H1 (cell line): ENCODE data around the gene HTRA2.

Source experiments
- ASH2L ChIP-seq: fragments of 200-600, 300-600 bp; sonication (generic); IDR thresholded peaks from one replicate; pipeline ENCODE4 v1.7.1; 2017; ENCODE audit warnings: low read length
- ATF2 ChIP-seq: IDR thresholded peaks from 2 replicates; pipeline ENCODE4 v1.6.1; 2012; ENCODE audit warnings: low read length, inconsistent platforms
- CHD1 ChIP-seq: IDR thresholded peaks from 2 replicates; pipeline ENCODE4 v1.6.1; 2012; ENCODE audit warnings: low read depth, low read length, improper control_type of control experiment
- CTCF ChIP-seq, 3 experiments: IDR thresholded peaks; 1 replicate in 2 of 3; 2 replicates in 1 of 3; pipeline versions ENCODE4 v1.5.1 to v1.6.1; 2011; ENCODE audit warnings: low read length in 3 of 3, mild to moderate bottlenecking in 3 of 3, inconsistent platforms in 2 of 3, low read depth in 1 of 3, moderate library complexity in 1 of 3; ENCODE audit not compliant: insufficient read depth in 1 of 3; ENCODE audit errors: control extremely low read depth in 1 of 3
- GABPA ChIP-seq: IDR thresholded peaks from 2 replicates; pipeline ENCODE4 v1.6.1; 2011; ENCODE audit warnings: mild to moderate bottlenecking, low read length, moderate library complexity, borderline replicate concordance; ENCODE audit not compliant: insufficient read depth
- SIN3A ChIP-seq, 2 experiments: IDR thresholded peaks in 1 of 2; conservative IDR thresholded peaks in 1 of 2; 2 replicates each; pipeline ENCODE4 v1.6.1; 2011 to 2012; ENCODE audit warnings: low read length in 2 of 2, improper control_type of control experiment in 1 of 2, low read depth in 1 of 2, mild to moderate bottlenecking in 1 of 2

- TF ChIP-seq ASH2L (no peak), GABPA (no peak), SIN3A (conservative IDR thresholded peaks at IDR 0.05 in 1 of 2, IDR thresholded peaks at IDR 0.05 in 1 of 2; ENCODE audit: low read depth in 1 of 2, low read length in 2 of 2) (no peak), ATF2 (no peak), CHD1 (no peak), CTCF (IDR thresholded peaks at IDR 0.05; ENCODE audit: control extremely low read depth in 1 of 3, insufficient read depth in 1 of 3, low read depth in 1 of 3, low read length in 3 of 3) (no peak)
These were observed 44.2 kb downstream of the HTRA2 start for GRCh38 chr2:74573747-74574562.
